Neutrophil (primary cell): ENCODE measurements around the gene SLC16A1.

Source experiments
- H3K27ac ChIP-seq: fragments of 200-600 bp; sonication (generic); 2 replicates; pipeline ENCODE4 v1.5.1; 2016; ENCODE audit warnings: mild to moderate bottlenecking, moderate library complexity
- H3K27me3 ChIP-seq: fragments of 200-600 bp; sonication (generic); 2 replicates; pipeline ENCODE4 v1.6.0; 2016; ENCODE audit warnings: mild to moderate bottlenecking
- H3K36me3 ChIP-seq: fragments of 200-600 bp; sonication (generic); 2 replicates; pipeline ENCODE4 v1.5.1; 2017
- H3K4me1 ChIP-seq, 2 experiments: fragments of 200-600 bp in 1 of 2; sonication (generic) in 1 of 2; 1 replicate in 1 of 2; 2 replicates in 1 of 2; pipeline versions ENCODE4 v1.5.1 to v1.6.1; 2013 to 2016; ENCODE audit warnings: low read depth in 1 of 2, low read length in 1 of 2, mild to moderate bottlenecking in 1 of 2, moderate library complexity in 1 of 2; ENCODE audit not compliant: control insufficient read depth in 1 of 2, insufficient read depth in 1 of 2
- H3K4me3 ChIP-seq, 2 experiments: fragments of 200-600 bp in 1 of 2; sonication (generic) in 1 of 2; 1 replicate in 1 of 2; 2 replicates in 1 of 2; pipeline ENCODE4 v1.5.1; 2013 to 2016; ENCODE audit warnings: low read depth in 1 of 2, low read length in 1 of 2, mild to moderate bottlenecking in 1 of 2, moderate library complexity in 1 of 2
- H3K9me3 ChIP-seq: fragments of 200-600 bp; sonication (generic); 2 replicates; pipeline ENCODE4 v1.5.1; 2016
- CTCF ChIP-seq: fragments of 200-600 bp; sonication (generic); IDR thresholded peaks from 2 replicates; pipeline ENCODE4 v1.5.1; 2016; ENCODE audit warnings: antibody characterized with exemption

Gene SLC16A1

GRCh38 chr1:112911506-112912220, 44.3 kb downstream of the SLC16A1 start:
- no peaks in the 10 kb centered on the region for H3K9me3 ChIP-seq
- no peak overlapping the region for H3K27ac ChIP-seq
- no peak for TF ChIP-seq CTCF
- H3K4me1 ChIP-seq, result no peaks in the 10 kb centered on the region
- H3K4me3 ChIP-seq, result no peak overlapping the region
- no peaks in the 10 kb centered on the region for H3K36me3 ChIP-seq
- no peaks in the 10 kb centered on the region for H3K27me3 ChIP-seq

- Histone ChIP-seq H3K4me1 (no peaks in the 10 kb centered on the region), H3K36me3 (no peaks in the 10 kb centered on the region), H3K4me3 (no peak overlapping the region), H3K27ac (no peak overlapping the region), H3K27me3 (no peaks in the 10 kb centered on the region), H3K9me3 (no peaks in the 10 kb centered on the region)
- no peak for TF ChIP-seq CTCF
Measured at GRCh38 chr1:112909847-112910246, 46.1 kb downstream of the SLC16A1 start.

- Histone ChIP-seq H3K4me3 (no peak overlapping the region), H3K4me1 (no peaks in the 10 kb centered on the region), H3K27me3 (no peaks in the 10 kb centered on the region), H3K27ac (no peak overlapping the region), H3K9me3 (no peaks in the 10 kb centered on the region), H3K36me3 (no peaks in the 10 kb centered on the region)
- TF ChIP-seq CTCF, result no peak
Measured at GRCh38 chr1:112906150-112906698, 49.8 kb downstream of the SLC16A1 start.

DNA sequence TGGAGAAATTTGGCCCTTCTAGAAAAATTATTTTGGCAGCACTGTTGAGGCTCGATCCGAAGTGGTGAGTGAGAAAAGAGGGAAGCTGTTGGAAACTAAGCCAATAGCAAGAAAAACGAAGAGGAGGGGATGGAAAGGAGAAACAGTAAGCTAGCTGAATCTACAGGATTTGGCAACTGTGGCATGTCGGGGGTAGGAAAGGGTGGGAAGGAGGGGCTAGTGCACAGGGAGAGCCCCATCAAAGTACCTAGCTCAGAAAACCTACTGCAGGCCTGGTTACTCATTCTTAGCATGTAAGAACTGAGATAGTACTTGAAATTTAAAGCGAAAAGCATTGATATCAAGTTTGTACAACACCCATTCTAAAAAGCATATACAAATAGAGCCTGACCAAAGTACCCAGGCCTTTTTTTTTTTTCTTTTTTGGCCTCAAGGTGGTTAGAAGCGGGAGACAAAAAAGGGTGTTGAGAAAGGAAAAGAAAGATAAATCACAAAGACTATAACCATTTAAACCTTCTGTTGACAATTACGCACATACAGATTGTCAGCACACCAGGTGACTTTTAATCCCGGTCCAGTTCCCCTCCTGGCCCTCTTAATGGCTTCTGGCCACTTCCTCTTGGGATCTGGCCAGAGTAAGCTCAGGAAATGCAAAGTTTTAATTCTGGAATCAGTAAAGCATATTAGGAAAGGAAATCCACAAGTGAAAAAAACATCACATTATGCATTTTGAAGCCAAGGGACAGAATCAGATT, 50.4 kb downstream of the SLC16A1 start:
- no peaks in the 10 kb centered on the region for H3K27me3 ChIP-seq
- no peaks in the 10 kb centered on the region for H3K4me1 ChIP-seq
- no peaks in the 10 kb centered on the region for H3K36me3 ChIP-seq
- no peaks in the 10 kb centered on the region for H3K9me3 ChIP-seq
- no peak for TF ChIP-seq CTCF
- H3K4me3 ChIP-seq, result no peak overlapping the region
- no peak overlapping the region for H3K27ac ChIP-seq

GRCh38 chr1:112904831-112905261, 51.1 kb downstream of the SLC16A1 start:
- no peaks in the 10 kb centered on the region for H3K9me3 ChIP-seq
- no peaks in the 10 kb centered on the region for H3K4me1 ChIP-seq
- H3K27me3 ChIP-seq, result no peaks in the 10 kb centered on the region
- no peaks in the 10 kb centered on the region for H3K36me3 ChIP-seq
- no peak for TF ChIP-seq CTCF
- H3K27ac ChIP-seq, result no peak overlapping the region
- no peak overlapping the region for H3K4me3 ChIP-seq
